Mammary microvascular endothelial cell (primary cell): Measurements from ENCODE around the gene VGLL2. TPM values are rescaled to one million over a fixed set of nuclear protein-coding genes. Genes with fewer than 3 reads are reported as not detected.

Experiments
- total RNA-seq: library from RNA; depleted of rRNA; stranded (reverse); fragments of >200 nt; gene quantifications from 2 replicates; pipeline ENCODE4 v1.2.3, GENCODE V29; 2015

The VGLL2 gene
- not detected in 2 replicates for total RNA-seq

GRCh38 chr6:117265410-117266256 is at the start of gene VGLL2:
VGLL2 (plus strand) TSS chr6:117265558; CDS start chr6:117265764, 206 bp downstream.

Other genes with a start within 250 kb of the VGLL2 start
- not detected in 2 replicates for gene ROS1, start 160.4 kb downstream of the VGLL2 start, total RNA-seq
- gene DCBLD1, start 217.1 kb downstream of the VGLL2 start, total RNA-seq = 14.5 and 16.0 TPM in 2 replicates